Caco-2 (cell line): ENCODE data around the gene SLC7A1. TPM values are rescaled to one million over a fixed set of nuclear protein-coding genes. Genes with fewer than 3 reads are reported as not detected.

ENCODE experiments used
- BruUV-seq: library from RNA; stranded (reverse); fragments of 400-500 nt; replicated peaks from 2 replicates; lab custom pipeline; 2021; lab: Mats Ljungman, UMichigan
- CTCF ChIA-PET: fragments of 300-600 bp; sonication (Branson Sonifier 250); formaldehyde crosslinking; loops from one replicate; lab custom pipeline; 2022; ENCODE audit warnings: antibody characterized with exemption; lab: Charles Lee
- POLR2A ChIA-PET: fragments of 300-600 bp; sonication (Branson Sonifier 250); formaldehyde crosslinking; loops from one replicate; lab custom pipeline; 2022; ENCODE audit warnings: antibody characterized with exemption; lab: Charles Lee
- DNase-seq, 2 experiments: peaks; one replicate each; pipeline versions ENCODE4 v3.0.0 to v3.0.0-alpha.2; 2020 to 2022
- H3K27me3 ChIP-seq: replicated peaks from 2 replicates; pipeline ENCODE4 v1.6.0; 2011; ENCODE audit warnings: low read length; ENCODE audit not compliant: control insufficient read depth, insufficient read depth
- H3K36me3 ChIP-seq: 2 replicates; pipeline ENCODE4 v1.5.1; 2011; ENCODE audit warnings: low read length; ENCODE audit not compliant: control insufficient read depth, insufficient read depth
- H3K4me1 ChIP-seq: fragments of 250-450 bp; sonication (Bioruptor Pico); 2 replicates; pipeline ENCODE4 v1.5.1; 2020; ENCODE audit warnings: mild to moderate bottlenecking
- H3K4me3 ChIP-seq: 2 replicates; pipeline ENCODE4 v1.5.1; 2011; ENCODE audit warnings: low read depth, mild to moderate bottlenecking, control low read depth, low read length
- H3K9me3 ChIP-seq: fragments of 250-450 bp; sonication (Bioruptor Pico); 2 replicates; pipeline ENCODE4 v1.5.1; 2020; ENCODE audit warnings: mild to moderate bottlenecking, moderate library complexity
- H3K27ac Mint-ChIP-seq: one replicate; pipeline ENCODE4 v1.8.0; 2022; ENCODE audit warnings: mixed read lengths; ENCODE audit not compliant: unreplicated experiment
- H3K27me3 Mint-ChIP-seq: one replicate; pipeline ENCODE4 v1.8.0; 2022; ENCODE audit warnings: mixed read lengths; ENCODE audit not compliant: insufficient read depth, unreplicated experiment
- H3K36me3 Mint-ChIP-seq: one replicate; pipeline ENCODE4 v1.8.0; 2022; ENCODE audit warnings: mild to moderate bottlenecking, mixed read lengths; ENCODE audit not compliant: insufficient read depth, unreplicated experiment
- H3K4me1 Mint-ChIP-seq: one replicate; pipeline ENCODE4 v1.8.0; 2022; ENCODE audit warnings: low read depth, mixed read lengths; ENCODE audit not compliant: unreplicated experiment
- H3K4me3 Mint-ChIP-seq: one replicate; pipeline ENCODE4 v1.8.0; 2022; ENCODE audit warnings: mild to moderate bottlenecking, moderate library complexity, mixed read lengths; ENCODE audit not compliant: unreplicated experiment
- H3K9me3 Mint-ChIP-seq: one replicate; pipeline ENCODE4 v1.8.0; 2022; ENCODE audit warnings: mixed read lengths; ENCODE audit not compliant: unreplicated experiment
- intact Hi-C: fragments of 100-400 bp; cut with micrococcal nuclease; formaldehyde crosslinking; loops from one replicate; pipeline ENCODE4 v1.10.0; 2022; ENCODE audit not compliant: unreplicated experiment
- total RNA-seq: library from RNA; stranded (reverse); gene quantifications from 2 replicates; pipeline ENCODE4 v1.2.3, GENCODE V29; 2022
- TF ChIP-seq, protein P1 (sequence below), 2 experiments: fragments of 200-600 bp in 1 of 2; IDR thresholded peaks; 1 replicate in 1 of 2; 2 replicates in 1 of 2; pipeline versions ENCODE4 v1.5.1 to v1.8.0; 2011 to 2022; ENCODE audit warnings: antibody characterized with exemption in 1 of 2, control low read depth in 1 of 2, inconsistent platforms in 1 of 2, low read depth in 1 of 2, low read length in 1 of 2, mild to moderate bottlenecking in 1 of 2, moderate library complexity in 1 of 2; ENCODE audit not compliant: insufficient read depth in 1 of 2, severe bottlenecking in 1 of 2, unreplicated experiment in 1 of 2

SLC7A1 gene
- total RNA-seq, 1 experiment from 2014 or later: 180 TPM

DNA sequence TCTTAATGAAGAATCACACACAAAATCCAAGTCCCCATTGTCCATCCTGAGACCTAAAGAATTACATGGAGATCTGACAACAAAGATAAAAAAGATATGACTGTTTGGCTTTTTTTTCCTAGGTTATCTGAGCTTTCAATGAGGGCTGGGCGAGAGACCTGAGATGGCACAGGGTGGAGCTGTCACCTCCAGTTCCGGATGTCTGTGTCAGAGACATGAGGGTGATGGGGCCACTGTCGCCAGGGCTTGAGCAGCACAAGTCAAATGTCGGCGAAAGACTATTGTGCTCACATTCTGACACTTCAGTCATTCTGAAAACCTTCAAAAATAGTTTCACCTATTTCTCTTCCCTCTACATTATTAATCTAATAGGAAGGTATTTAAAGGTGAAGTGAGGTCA is 65.7 kb downstream of the SLC7A1 start:
- POLR2A ChIA-PET: no interaction called here
- Histone ChIP-seq H3K9me3 (no peaks in the 10 kb centered on the region), H3K27me3 (no peaks in the 10 kb centered on the region), H3K36me3 (peaks cover 2% of the 10 kb centered on the region; the same call in 1 of the 2 replicates), H3K4me1 (no peaks in the 10 kb centered on the region), H3K4me3 (no peak overlapping the region)
- Mint-ChIP-seq H3K4me3 (no peak overlapping the region), H3K27me3 (no peaks in the 10 kb centered on the region), H3K36me3 (peaks cover 96% of the 10 kb centered on the region), H3K4me1 (no peaks in the 10 kb centered on the region), H3K9me3 (no peaks in the 10 kb centered on the region), H3K27ac (no peak overlapping the region)
- TF ChIP-seq, protein P1, sequence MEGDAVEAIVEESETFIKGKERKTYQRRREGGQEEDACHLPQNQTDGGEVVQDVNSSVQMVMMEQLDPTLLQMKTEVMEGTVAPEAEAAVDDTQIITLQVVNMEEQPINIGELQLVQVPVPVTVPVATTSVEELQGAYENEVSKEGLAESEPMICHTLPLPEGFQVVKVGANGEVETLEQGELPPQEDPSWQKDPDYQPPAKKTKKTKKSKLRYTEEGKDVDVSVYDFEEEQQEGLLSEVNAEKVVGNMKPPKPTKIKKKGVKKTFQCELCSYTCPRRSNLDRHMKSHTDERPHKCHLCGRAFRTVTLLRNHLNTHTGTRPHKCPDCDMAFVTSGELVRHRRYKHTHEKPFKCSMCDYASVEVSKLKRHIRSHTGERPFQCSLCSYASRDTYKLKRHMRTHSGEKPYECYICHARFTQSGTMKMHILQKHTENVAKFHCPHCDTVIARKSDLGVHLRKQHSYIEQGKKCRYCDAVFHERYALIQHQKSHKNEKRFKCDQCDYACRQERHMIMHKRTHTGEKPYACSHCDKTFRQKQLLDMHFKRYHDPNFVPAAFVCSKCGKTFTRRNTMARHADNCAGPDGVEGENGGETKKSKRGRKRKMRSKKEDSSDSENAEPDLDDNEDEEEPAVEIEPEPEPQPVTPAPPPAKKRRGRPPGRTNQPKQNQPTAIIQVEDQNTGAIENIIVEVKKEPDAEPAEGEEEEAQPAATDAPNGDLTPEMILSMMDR (IDR thresholded peaks at IDR 0.05; ENCODE audit: insufficient read depth in 1 of 2, low read depth in 1 of 2, low read length in 1 of 2, severe bottlenecking in 1 of 2, unreplicated experiment in 1 of 2): no peak
- intact Hi-C loops: no loop called here
- no peak for DNase-seq
- BruUV-seq: no TSS peak
- CTCF ChIA-PET: interaction anchor here (0.5 kb wide), 1 partner anchor 15 kb away, joined by 3 read pairs; no protein-coding TSS in a partner anchor

DNA sequence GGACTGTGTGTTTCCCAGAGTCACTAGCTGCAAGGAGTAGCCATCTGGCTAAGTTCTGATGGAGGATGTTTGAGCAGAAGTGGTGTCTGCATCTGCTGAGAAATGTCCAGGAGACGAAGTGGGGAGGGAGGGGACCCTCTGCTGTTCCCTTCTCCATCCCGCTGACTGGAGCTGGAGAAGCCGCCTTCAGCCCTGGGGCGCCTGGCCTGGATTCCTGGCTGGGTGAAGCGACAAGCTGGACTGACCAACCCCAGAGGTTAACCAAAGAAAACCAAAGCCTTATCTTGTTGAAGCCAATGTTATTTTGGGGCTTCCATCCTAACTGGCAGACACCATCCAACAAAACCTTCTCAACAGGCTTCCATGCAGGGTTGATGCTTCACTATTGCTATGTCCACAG is 67.6 kb downstream of the SLC7A1 start:
- Mint-ChIP-seq H3K27ac (no peak overlapping the region), H3K4me3 (no peak overlapping the region), H3K9me3 (no peaks in the 10 kb centered on the region), H3K27me3 (no peaks in the 10 kb centered on the region), H3K4me1 (no peaks in the 10 kb centered on the region), H3K36me3 (peaks cover 94% of the 10 kb centered on the region)
- intact Hi-C loops: no loop called here
- H3K9me3 ChIP-seq: no peaks in the 10 kb centered on the region
- DNase-seq: no peak
- no peaks in the 10 kb centered on the region for H3K27me3 ChIP-seq
- peaks cover 2% of the 10 kb centered on the region; the same call in 1 of the 2 replicates for H3K36me3 ChIP-seq
- no peaks in the 10 kb centered on the region for H3K4me1 ChIP-seq
- no TSS peak for BruUV-seq
- ChIA-PET CTCF (no interaction called here), POLR2A (no interaction called here)
- H3K4me3 ChIP-seq: no peak overlapping the region
- TF ChIP-seq, protein P1 (IDR thresholded peaks at IDR 0.05; ENCODE audit: insufficient read depth in 1 of 2, low read depth in 1 of 2, low read length in 1 of 2, severe bottlenecking in 1 of 2, unreplicated experiment in 1 of 2): no peak

- H3K27me3 Mint-ChIP-seq: no peaks in the 10 kb centered on the region
- POLR2A ChIA-PET: no interaction called here
- no peaks in the 10 kb centered on the region for H3K27me3 ChIP-seq
- intact Hi-C loops: no loop called here
- no peaks in the 10 kb centered on the region for H3K4me1 Mint-ChIP-seq
- H3K9me3 Mint-ChIP-seq: no peaks in the 10 kb centered on the region
- H3K36me3 ChIP-seq: peaks cover 2% of the 10 kb centered on the region; the same call in 1 of the 2 replicates
- H3K4me3 ChIP-seq: no peak overlapping the region
- no peaks in the 10 kb centered on the region for H3K4me1 ChIP-seq
- TF ChIP-seq, protein P1 (IDR thresholded peaks at IDR 0.05; ENCODE audit: insufficient read depth in 1 of 2, low read depth in 1 of 2, low read length in 1 of 2, severe bottlenecking in 1 of 2, unreplicated experiment in 1 of 2): no peak
- no peak for DNase-seq
- H3K36me3 Mint-ChIP-seq: peaks cover 90% of the 10 kb centered on the region
- CTCF ChIA-PET: no interaction called here
- H3K4me3 Mint-ChIP-seq: no peak overlapping the region
- no peaks in the 10 kb centered on the region for H3K9me3 ChIP-seq
- BruUV-seq: no TSS peak
- no peak overlapping the region for H3K27ac Mint-ChIP-seq
These were observed 68.0 kb downstream of the SLC7A1 start for GRCh38 chr13:29527511-29527910.
